ENCODE data around the gene NDEL1. TPM values are rescaled to one million over a fixed set of nuclear protein-coding genes. Genes with fewer than 3 reads are reported as not detected.

The NDEL1 gene
- total RNA-seq, 1 donor from 2014 or later, result 51.7 TPM

DNA sequence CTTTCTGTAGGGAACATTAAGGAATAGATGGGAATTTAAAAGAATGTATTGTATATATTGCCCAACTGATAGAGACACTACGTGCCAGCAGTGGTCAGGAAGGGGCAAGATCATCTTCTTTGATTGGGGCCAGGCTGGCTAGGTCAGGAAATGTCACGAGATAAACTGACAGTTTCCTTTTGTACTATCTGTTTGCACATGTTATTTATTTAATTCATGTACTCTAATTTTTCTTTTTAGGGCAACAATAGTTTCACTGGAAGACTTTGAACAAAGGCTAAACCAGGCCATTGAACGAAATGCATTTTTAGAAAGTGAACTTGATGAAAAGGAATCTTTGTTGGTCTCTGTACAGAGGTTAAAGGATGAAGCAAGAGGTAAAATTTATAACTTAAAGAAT lies 12.6 kb downstream of the NDEL1 start:
- Mint-ChIP-seq H3K9me3 (ENCODE audit: unreplicated experiment) (no peaks in the 10 kb centered on the region), H3K27me3 (ENCODE audit: unreplicated experiment) (no peaks in the 10 kb centered on the region), H3K36me3 (ENCODE audit: unreplicated experiment) (no peaks in the 10 kb centered on the region), H3K4me1 (ENCODE audit: low read depth, unreplicated experiment) (no peaks in the 10 kb centered on the region), H3K27ac (ENCODE audit: unreplicated experiment) (no peak overlapping the region), H3K4me3 (ENCODE audit: unreplicated experiment) (no peak overlapping the region)
- TF ChIP-seq, protein P1, sequence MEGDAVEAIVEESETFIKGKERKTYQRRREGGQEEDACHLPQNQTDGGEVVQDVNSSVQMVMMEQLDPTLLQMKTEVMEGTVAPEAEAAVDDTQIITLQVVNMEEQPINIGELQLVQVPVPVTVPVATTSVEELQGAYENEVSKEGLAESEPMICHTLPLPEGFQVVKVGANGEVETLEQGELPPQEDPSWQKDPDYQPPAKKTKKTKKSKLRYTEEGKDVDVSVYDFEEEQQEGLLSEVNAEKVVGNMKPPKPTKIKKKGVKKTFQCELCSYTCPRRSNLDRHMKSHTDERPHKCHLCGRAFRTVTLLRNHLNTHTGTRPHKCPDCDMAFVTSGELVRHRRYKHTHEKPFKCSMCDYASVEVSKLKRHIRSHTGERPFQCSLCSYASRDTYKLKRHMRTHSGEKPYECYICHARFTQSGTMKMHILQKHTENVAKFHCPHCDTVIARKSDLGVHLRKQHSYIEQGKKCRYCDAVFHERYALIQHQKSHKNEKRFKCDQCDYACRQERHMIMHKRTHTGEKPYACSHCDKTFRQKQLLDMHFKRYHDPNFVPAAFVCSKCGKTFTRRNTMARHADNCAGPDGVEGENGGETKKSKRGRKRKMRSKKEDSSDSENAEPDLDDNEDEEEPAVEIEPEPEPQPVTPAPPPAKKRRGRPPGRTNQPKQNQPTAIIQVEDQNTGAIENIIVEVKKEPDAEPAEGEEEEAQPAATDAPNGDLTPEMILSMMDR (IDR thresholded peaks at IDR 0.05; ENCODE audit: partially characterized antibody, unreplicated experiment), result no peak
- DNase-seq, result no peak

DNA sequence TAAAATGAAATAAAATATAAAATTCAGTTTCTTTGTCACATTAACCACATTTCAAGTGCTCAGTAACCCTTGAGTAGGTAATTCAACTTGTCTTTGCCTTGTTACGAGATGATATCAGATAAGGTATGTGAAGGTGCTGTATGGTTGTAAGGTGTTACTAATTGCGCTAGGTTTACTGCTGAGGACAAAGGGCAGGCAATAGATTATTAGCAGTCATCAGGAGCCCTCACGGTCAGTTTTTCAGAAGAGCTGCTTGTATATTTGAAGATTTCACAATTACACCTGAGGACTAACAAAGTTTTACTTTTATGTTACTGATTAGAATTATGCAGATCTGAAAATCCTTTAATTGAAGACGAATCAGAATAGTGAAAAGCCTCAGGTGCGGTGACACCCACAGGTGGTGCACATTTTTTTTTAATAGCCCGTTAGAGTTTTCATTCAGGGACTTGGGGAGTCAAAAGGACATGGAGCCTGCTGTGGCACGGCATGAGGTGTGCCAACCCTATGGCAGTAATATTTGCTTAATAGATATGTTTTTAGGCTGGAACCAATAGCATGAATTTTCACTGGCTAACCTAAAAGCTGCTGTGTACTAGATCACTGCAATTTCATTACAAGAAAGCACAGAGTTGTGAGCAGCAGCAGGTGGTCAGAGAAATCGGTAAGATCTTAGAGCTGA lies 16.4 kb downstream of the NDEL1 start:
- Mint-ChIP-seq H3K9me3 (ENCODE audit: unreplicated experiment) (no peaks in the 10 kb centered on the region), H3K4me3 (ENCODE audit: unreplicated experiment) (no peak overlapping the region)

DNA sequence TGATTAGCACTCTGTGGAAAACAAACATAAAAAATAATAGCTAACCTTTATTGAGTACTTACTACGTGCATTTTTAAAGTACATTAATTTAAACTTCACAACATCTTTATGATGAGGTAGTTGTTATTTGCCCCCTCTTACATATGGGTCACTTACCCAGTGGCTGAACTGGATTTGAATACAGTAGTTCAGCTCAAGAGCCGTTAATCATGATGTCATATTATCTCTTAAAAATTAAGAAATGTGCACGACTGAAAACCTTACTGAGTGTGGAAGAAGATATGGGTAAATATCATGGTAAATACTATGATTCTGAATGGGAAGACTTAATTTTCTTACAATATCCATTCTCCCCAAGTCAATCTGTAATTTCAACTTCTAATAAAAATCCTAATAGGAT lies 17.6 kb downstream of the NDEL1 start:
- H3K4me1 Mint-ChIP-seq (ENCODE audit: low read depth, unreplicated experiment), result no peaks in the 10 kb centered on the region
- H3K27me3 Mint-ChIP-seq (ENCODE audit: unreplicated experiment), result peaks cover 2% of the 10 kb centered on the region
- no peak for DNase-seq
- TF ChIP-seq, protein P1 (IDR thresholded peaks at IDR 0.05; ENCODE audit: partially characterized antibody, unreplicated experiment), result no peak
- no peak overlapping the region for H3K27ac Mint-ChIP-seq (ENCODE audit: unreplicated experiment)
- no peak overlapping the region for H3K4me3 Mint-ChIP-seq (ENCODE audit: unreplicated experiment)
- H3K36me3 Mint-ChIP-seq (ENCODE audit: unreplicated experiment), result peaks cover 5% of the 10 kb centered on the region
- no peaks in the 10 kb centered on the region for H3K9me3 Mint-ChIP-seq (ENCODE audit: unreplicated experiment)

More for the DNA sequence above, 16.4 kb downstream of the NDEL1 start:
- TF ChIP-seq, protein P1 (IDR thresholded peaks at IDR 0.05; ENCODE audit: partially characterized antibody, unreplicated experiment), result no peak
- Mint-ChIP-seq H3K27me3 (ENCODE audit: unreplicated experiment) (no peaks in the 10 kb centered on the region), H3K4me1 (ENCODE audit: low read depth, unreplicated experiment) (no peaks in the 10 kb centered on the region), H3K27ac (ENCODE audit: unreplicated experiment) (no peak overlapping the region), H3K36me3 (ENCODE audit: unreplicated experiment) (peaks cover 5% of the 10 kb centered on the region)
- DNase-seq, result no peak

DNA sequence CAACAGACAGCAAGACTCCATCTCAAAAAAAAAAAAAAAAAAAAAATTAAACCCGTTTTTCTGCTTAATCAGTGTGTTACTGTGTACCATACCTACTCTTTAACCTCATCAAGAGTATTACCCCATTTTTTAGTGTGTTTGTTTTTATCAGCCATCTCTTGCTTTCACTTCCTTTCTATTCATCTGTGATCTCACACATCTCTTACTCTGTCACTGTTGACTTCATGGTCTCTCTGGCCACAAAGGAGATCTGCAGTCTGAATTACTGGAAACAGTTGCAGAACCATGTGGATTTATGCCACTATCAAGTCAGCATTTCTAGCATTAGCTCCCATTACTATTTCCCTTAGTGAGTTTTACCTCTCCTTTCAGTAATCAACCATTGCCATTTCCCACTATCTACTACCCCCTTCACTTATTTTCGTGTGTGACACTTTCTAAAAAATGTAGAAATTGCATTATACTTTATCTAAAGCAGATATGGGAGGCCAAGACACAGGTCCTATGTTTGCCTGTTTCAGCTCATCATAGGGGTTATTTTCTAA lies 20.1 kb downstream of the NDEL1 start:
- TF ChIP-seq, protein P1 (IDR thresholded peaks at IDR 0.05; ENCODE audit: partially characterized antibody, unreplicated experiment), result no peak
- H3K9me3 Mint-ChIP-seq (ENCODE audit: unreplicated experiment), result no peaks in the 10 kb centered on the region
- H3K36me3 Mint-ChIP-seq (ENCODE audit: unreplicated experiment), result peaks cover 5% of the 10 kb centered on the region
- no peak overlapping the region for H3K4me3 Mint-ChIP-seq (ENCODE audit: unreplicated experiment)
- no peak for DNase-seq
- peaks cover 2% of the 10 kb centered on the region for H3K27me3 Mint-ChIP-seq (ENCODE audit: unreplicated experiment)
- no peaks in the 10 kb centered on the region for H3K4me1 Mint-ChIP-seq (ENCODE audit: low read depth, unreplicated experiment)
- no peak overlapping the region for H3K27ac Mint-ChIP-seq (ENCODE audit: unreplicated experiment)

DNA sequence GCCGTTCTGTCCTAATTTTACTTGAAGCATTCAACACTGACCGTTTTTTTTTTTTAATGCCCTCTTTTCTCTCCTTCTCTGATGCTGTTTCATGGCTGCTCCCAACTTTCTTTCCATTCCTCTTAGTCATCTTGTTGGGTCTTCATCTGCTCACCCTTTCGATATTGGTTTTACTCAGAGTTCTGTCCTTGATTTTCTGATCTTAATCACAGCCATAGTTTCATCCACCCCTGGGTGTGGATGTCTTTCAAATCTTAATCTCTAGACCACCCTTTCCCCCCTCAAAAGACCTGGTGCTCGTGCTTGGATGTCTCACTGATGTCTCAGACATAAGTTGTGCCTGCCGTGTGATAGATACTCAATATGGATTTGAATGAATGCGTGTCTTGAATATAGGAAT lies 22.4 kb downstream of the NDEL1 start:
- peaks cover 4% of the 10 kb centered on the region for H3K9me3 Mint-ChIP-seq (ENCODE audit: unreplicated experiment)
- no peak overlapping the region for H3K27ac Mint-ChIP-seq (ENCODE audit: unreplicated experiment)
- TF ChIP-seq, protein P1 (IDR thresholded peaks at IDR 0.05; ENCODE audit: partially characterized antibody, unreplicated experiment), result no peak
- peaks cover 5% of the 10 kb centered on the region for H3K36me3 Mint-ChIP-seq (ENCODE audit: unreplicated experiment)
- H3K4me1 Mint-ChIP-seq (ENCODE audit: low read depth, unreplicated experiment), result peaks cover 2% of the 10 kb centered on the region
- no peak overlapping the region for H3K4me3 Mint-ChIP-seq (ENCODE audit: unreplicated experiment)
- peaks cover 2% of the 10 kb centered on the region for H3K27me3 Mint-ChIP-seq (ENCODE audit: unreplicated experiment)
- no peak for DNase-seq

Data from glutamatergic neuron (in vitro differentiated cells).